ENCODE results near the gene C2orf74. TPM values are rescaled to one million over a fixed set of nuclear protein-coding genes. Genes with fewer than 3 reads are reported as not detected.

C2orf74 gene
- polyA plus RNA-seq, 1 experiment, result 6.5 TPM

DNA sequence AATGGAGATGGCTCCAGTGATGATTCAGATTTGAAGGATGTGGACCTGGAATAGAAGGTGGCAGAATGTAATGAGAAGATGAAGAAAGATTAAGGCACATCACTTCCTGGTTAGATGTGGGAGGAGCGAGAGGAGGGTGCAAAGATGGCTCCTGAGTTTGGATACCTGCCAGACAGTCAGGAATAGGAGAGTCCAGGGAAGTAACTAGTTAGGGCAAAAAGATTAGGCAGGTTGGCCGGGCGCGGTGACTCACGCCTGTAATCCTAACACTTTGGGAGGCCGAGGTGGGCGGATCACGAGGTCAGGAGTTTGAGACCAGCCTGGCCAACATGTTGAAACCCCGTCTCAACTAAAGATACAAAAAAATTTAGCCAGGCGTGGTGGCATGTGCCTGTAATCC, 5.6 kb downstream of the C2orf74 start:
- Histone ChIP-seq H3K27me3 (ENCODE audit: control insufficient read depth, insufficient read depth, low read length) (no peaks in the 10 kb centered on the region), H3K4me3 (ENCODE audit: low read depth, low read length) (no peak overlapping the region), H3K36me3 (ENCODE audit: control insufficient read depth, insufficient read depth, low read length) (peaks cover 3% of the 10 kb centered on the region; the same call in 1 of the 2 replicates)
- CTCF ChIA-PET, result interaction anchor here (2.1 kb wide), 1 partner anchor 9 kb away, joined by 7 read pairs; no protein-coding TSS in a partner anchor
- TF ChIP-seq, protein P1, sequence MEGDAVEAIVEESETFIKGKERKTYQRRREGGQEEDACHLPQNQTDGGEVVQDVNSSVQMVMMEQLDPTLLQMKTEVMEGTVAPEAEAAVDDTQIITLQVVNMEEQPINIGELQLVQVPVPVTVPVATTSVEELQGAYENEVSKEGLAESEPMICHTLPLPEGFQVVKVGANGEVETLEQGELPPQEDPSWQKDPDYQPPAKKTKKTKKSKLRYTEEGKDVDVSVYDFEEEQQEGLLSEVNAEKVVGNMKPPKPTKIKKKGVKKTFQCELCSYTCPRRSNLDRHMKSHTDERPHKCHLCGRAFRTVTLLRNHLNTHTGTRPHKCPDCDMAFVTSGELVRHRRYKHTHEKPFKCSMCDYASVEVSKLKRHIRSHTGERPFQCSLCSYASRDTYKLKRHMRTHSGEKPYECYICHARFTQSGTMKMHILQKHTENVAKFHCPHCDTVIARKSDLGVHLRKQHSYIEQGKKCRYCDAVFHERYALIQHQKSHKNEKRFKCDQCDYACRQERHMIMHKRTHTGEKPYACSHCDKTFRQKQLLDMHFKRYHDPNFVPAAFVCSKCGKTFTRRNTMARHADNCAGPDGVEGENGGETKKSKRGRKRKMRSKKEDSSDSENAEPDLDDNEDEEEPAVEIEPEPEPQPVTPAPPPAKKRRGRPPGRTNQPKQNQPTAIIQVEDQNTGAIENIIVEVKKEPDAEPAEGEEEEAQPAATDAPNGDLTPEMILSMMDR (IDR thresholded peaks at IDR 0.05; ENCODE audit: insufficient read depth, low read depth, low read length), result no peak
- DNase-seq (ENCODE audit: low read depth), result no peak
- POLR2A ChIA-PET, result no interaction called here

DNA sequence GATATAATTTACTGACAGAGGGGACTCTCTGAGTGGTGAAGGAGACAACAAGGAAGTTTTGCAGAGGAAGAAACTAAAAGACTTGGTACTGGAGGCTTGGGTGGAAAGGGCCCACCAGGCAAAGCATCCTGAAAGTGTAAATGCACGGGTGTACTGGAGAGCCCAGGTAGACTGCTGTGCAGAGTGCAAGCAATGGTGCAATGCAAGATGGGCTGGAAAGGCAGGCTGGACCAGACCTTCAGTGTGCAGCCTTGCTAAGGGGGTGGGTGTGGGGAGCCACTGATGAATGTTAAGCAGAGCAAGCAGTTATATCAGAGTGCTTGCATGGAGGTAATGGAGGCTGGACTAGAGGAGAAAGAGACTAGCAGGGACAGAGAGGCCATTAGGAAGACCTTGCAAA, 10.7 kb downstream of the C2orf74 start:
- ChIA-PET POLR2A (no interaction called here), CTCF (interaction anchor here (1.3 kb wide), 1 partner anchor 22 kb away, joined by 3 read pairs; no protein-coding TSS in a partner anchor)
- no peak overlapping the region for H3K4me3 ChIP-seq (ENCODE audit: low read depth, low read length)
- H3K36me3 ChIP-seq (ENCODE audit: control insufficient read depth, insufficient read depth, low read length), result no peaks in the 10 kb centered on the region; the same call in 1 of the 2 replicates
- TF ChIP-seq, protein P1 (IDR thresholded peaks at IDR 0.05; ENCODE audit: insufficient read depth, low read depth, low read length), result no peak
- H3K27me3 ChIP-seq (ENCODE audit: control insufficient read depth, insufficient read depth, low read length), result no peaks in the 10 kb centered on the region
- DNase-seq (ENCODE audit: low read depth), result no peak

DNA sequence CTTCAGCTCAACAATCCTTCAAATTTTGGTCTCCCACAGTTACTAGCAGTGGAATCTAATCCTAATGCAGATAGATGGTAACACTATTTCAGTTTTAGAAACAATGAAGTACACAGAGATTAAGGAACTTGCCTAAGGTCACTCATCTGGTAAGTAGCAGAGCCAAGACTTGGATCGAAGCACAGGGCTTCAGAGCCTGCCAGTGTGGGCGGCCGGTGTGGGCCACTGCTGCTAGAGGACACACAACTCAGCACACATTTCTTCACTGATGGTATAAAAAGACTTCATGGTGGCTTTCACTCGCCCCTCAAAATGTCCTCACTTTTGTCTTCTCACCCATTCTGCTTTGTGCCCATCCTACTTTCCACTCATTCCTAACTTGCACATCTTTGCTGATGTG, 11.1 kb downstream of the C2orf74 start:
- ChIA-PET POLR2A (no interaction called here), CTCF (interaction anchor here (1.3 to 1.6 kb wide), 2 partner anchors 8 to 22 kb away, joined by 3 to 4 read pairs; no protein-coding TSS in a partner anchor)
- H3K27me3 ChIP-seq (ENCODE audit: control insufficient read depth, insufficient read depth, low read length), result no peaks in the 10 kb centered on the region
- DNase-seq (ENCODE audit: low read depth), result no peak
- H3K4me3 ChIP-seq (ENCODE audit: low read depth, low read length), result no peak overlapping the region
- H3K36me3 ChIP-seq (ENCODE audit: control insufficient read depth, insufficient read depth, low read length), result no peaks in the 10 kb centered on the region; the same call in 1 of the 2 replicates
- TF ChIP-seq, protein P1 (IDR thresholded peaks at IDR 0.05; ENCODE audit: insufficient read depth, low read depth, low read length), result no peak

DNA sequence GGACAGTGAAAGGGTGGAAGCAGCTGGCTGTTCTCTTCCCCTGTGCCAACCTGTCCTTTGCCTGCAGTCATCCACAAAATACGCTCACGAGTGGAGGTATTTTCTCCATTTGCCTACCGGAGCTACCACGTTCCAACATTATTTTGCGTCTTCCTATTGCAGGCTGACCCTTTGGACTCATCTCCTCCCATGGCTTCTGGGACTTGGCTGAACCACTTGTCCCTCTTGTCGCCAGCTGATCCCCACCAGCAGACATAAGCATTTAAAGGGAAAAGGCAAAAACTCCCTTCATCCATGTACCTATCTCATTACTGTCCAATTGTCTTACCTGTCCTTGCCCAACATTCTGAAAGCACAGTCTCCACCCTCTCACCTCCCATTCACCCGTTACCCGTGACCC, 13.0 kb downstream of the C2orf74 start:
- no peak for DNase-seq (ENCODE audit: low read depth)
- TF ChIP-seq, protein P1 (IDR thresholded peaks at IDR 0.05; ENCODE audit: insufficient read depth, low read depth, low read length), result no peak
- no peak overlapping the region for H3K4me3 ChIP-seq (ENCODE audit: low read depth, low read length)
- H3K27me3 ChIP-seq (ENCODE audit: control insufficient read depth, insufficient read depth, low read length), result no peaks in the 10 kb centered on the region
- peaks cover 2% of the 10 kb centered on the region; the same call in 1 of the 2 replicates for H3K36me3 ChIP-seq (ENCODE audit: control insufficient read depth, insufficient read depth, low read length)
- POLR2A ChIA-PET, result no interaction called here
- CTCF ChIA-PET, result no interaction called here

DNA sequence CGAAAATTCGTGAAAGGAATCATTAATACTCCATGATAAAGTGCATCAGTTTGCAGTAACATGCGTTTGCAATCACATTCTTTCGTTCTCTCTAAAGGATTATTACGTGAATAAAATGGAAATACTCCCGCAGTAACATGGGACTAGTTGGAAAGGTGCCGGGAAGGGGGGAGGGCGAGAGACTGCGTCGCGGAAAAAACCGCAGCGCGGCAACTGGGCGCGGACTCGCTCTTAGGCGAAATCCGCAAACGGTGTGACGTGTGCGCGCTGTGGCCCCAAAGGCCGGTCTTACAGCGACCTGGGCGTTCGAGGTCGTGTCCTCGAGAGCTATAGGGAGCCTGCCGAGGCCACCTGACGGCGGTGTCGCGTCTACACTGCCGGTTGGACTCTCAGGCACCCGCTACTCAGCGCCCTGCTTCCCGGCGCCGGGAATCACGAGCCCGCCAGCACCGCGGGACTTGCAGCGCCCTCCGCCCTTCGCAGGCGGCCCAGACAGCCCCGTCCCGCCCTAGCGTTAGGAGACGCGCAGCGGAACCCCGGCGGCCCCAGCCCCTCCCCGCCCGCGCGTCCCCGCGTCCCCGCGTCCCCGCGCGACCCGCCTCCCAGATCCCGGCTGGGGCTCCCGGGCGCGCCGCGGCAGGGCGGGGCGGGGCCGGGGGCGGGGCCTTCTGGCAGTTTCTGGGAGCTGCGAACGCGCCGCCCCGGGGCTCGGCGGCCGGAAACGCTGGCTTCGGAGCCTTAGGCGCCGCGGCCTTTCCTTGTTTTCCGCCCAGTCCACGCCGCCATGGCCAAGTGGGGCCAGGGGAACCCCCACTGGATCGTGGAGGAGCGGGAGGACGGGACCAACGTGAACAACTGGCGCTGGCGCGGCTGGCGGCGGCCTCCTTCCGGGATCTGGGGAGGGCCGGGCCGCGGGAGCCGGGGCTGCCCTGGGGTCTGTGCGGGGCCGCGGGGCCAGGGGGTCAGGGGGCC, 15.1 kb downstream of the C2orf74 start:
- no peaks in the 10 kb centered on the region for H3K27me3 ChIP-seq (ENCODE audit: control insufficient read depth, insufficient read depth, low read length)
- peak overlapping the region; percentile 69 for H3K4me3 ChIP-seq (ENCODE audit: low read depth, low read length)
- ChIA-PET CTCF (interaction anchor here (1.3 to 1.5 kb wide), 2 partner anchors 10 to 29 kb away, joined by 3 to 7 read pairs; no protein-coding TSS in a partner anchor), POLR2A (interaction anchor here (0.6 kb wide), 2 partner anchors 421 to 748 kb away, joined by 6 to 15 read pairs; partner anchors contain the start of gene PAPOLG)
- peak; percentile 47 for DNase-seq (ENCODE audit: low read depth)
- H3K36me3 ChIP-seq (ENCODE audit: control insufficient read depth, insufficient read depth, low read length), result peaks cover 5% of the 10 kb centered on the region
- TF ChIP-seq, protein P1 (IDR thresholded peaks at IDR 0.05; ENCODE audit: insufficient read depth, low read depth, low read length), result no peak
